ENCODE data around the gene OTX1.

OTX1 gene

GRCh38 chr2:63058921-63059792 is 8.5 kb downstream of the OTX1 start:
- H3K4me2 ChIP-seq = no peak overlapping the region
- no peaks in the 10 kb centered on the region for H3K36me3 ChIP-seq (ENCODE audit: insufficient read depth)
- no peak overlapping the region for H3K27ac ChIP-seq
- TF ChIP-seq CTCF (conservative IDR thresholded peaks at IDR 0.05; ENCODE audit: low read depth, low read length) = no peak
- no peaks in the 10 kb centered on the region for H3K79me2 ChIP-seq (ENCODE audit: insufficient read depth, low read depth)
- no peak overlapping the region for H3K9ac ChIP-seq
- H3K27me3 ChIP-seq (ENCODE audit: insufficient read depth, low read depth) = no peaks in the 10 kb centered on the region
- H4K20me1 ChIP-seq (ENCODE audit: insufficient read depth) = no peaks in the 10 kb centered on the region
- no peak overlapping the region for H3K4me3 ChIP-seq (IDR thresholded peaks at IDR 0.05; ENCODE audit: insufficient read depth, low read depth, low read length)
- no peaks in the 10 kb centered on the region for H3K4me1 ChIP-seq (ENCODE audit: low read depth, poor library complexity, severe bottlenecking)
- H2AFZ ChIP-seq (ENCODE audit: low read depth) = no peak overlapping the region

GRCh38 chr2:63059793-63060471 is 9.3 kb downstream of the OTX1 start:
- Histone ChIP-seq H3K9ac (no peak overlapping the region), H3K27ac (no peak overlapping the region), H3K27me3 (ENCODE audit: insufficient read depth, low read depth) (no peaks in the 10 kb centered on the region), H3K4me3 (IDR thresholded peaks at IDR 0.05; ENCODE audit: insufficient read depth, low read depth, low read length) (no peak overlapping the region), H3K79me2 (ENCODE audit: insufficient read depth, low read depth) (no peaks in the 10 kb centered on the region), H4K20me1 (ENCODE audit: insufficient read depth) (no peaks in the 10 kb centered on the region), H3K36me3 (ENCODE audit: insufficient read depth) (no peaks in the 10 kb centered on the region), H3K4me2 (no peak overlapping the region), H2AFZ (ENCODE audit: low read depth) (no peak overlapping the region), H3K4me1 (ENCODE audit: low read depth, poor library complexity, severe bottlenecking) (no peaks in the 10 kb centered on the region)
- TF ChIP-seq CTCF (conservative IDR thresholded peaks at IDR 0.05; ENCODE audit: low read depth, low read length) = no peak

- no peak overlapping the region for H3K4me2 ChIP-seq
- no peaks in the 10 kb centered on the region for H4K20me1 ChIP-seq (ENCODE audit: insufficient read depth)
- no peaks in the 10 kb centered on the region for H3K27me3 ChIP-seq (ENCODE audit: insufficient read depth, low read depth)
- H3K79me2 ChIP-seq (ENCODE audit: insufficient read depth, low read depth) = no peaks in the 10 kb centered on the region
- no peak for TF ChIP-seq CTCF (conservative IDR thresholded peaks at IDR 0.05; ENCODE audit: low read depth, low read length)
- H3K4me1 ChIP-seq (ENCODE audit: low read depth, poor library complexity, severe bottlenecking) = no peaks in the 10 kb centered on the region
- H3K9ac ChIP-seq = no peak overlapping the region
- no peak overlapping the region for H3K27ac ChIP-seq
- H3K4me3 ChIP-seq (IDR thresholded peaks at IDR 0.05; ENCODE audit: insufficient read depth, low read depth, low read length) = no peak overlapping the region
- no peak overlapping the region for H2AFZ ChIP-seq (ENCODE audit: low read depth)
- no peaks in the 10 kb centered on the region for H3K36me3 ChIP-seq (ENCODE audit: insufficient read depth)
Observed at GRCh38 chr2:63060472-63060991, 9.9 kb downstream of the OTX1 start.

GRCh38 chr2:63064197-63064596 is 13.6 kb downstream of the OTX1 start:
- Histone ChIP-seq H3K79me2 (ENCODE audit: insufficient read depth, low read depth) (no peaks in the 10 kb centered on the region), H4K20me1 (ENCODE audit: insufficient read depth) (no peaks in the 10 kb centered on the region), H3K36me3 (ENCODE audit: insufficient read depth) (no peaks in the 10 kb centered on the region), H3K4me2 (no peak overlapping the region), H3K4me1 (ENCODE audit: low read depth, poor library complexity, severe bottlenecking) (no peaks in the 10 kb centered on the region), H3K27ac (no peak overlapping the region), H3K27me3 (ENCODE audit: insufficient read depth, low read depth) (no peaks in the 10 kb centered on the region), H3K9ac (no peak overlapping the region), H2AFZ (ENCODE audit: low read depth) (no peak overlapping the region), H3K4me3 (IDR thresholded peaks at IDR 0.05; ENCODE audit: insufficient read depth, low read depth, low read length) (no peak overlapping the region)
- no peak for TF ChIP-seq CTCF (conservative IDR thresholded peaks at IDR 0.05; ENCODE audit: low read depth, low read length)

Data from KMS-11 (cell line).